Neutrophil (primary cell): Measurements from ENCODE around the gene AVPI1.
"Not testable (repeated sequence)": the region's sequence is repeated elsewhere in the genome, so short reads cannot be mapped to it uniquely, and the experiment has no call there.

Experiments used
- H3K27ac ChIP-seq: fragments of 200-600 bp; sonication (generic); 2 replicates; pipeline ENCODE4 v1.5.1; 2016; ENCODE audit warnings: mild to moderate bottlenecking, moderate library complexity
- H3K27me3 ChIP-seq: fragments of 200-600 bp; sonication (generic); 2 replicates; pipeline ENCODE4 v1.6.0; 2016; ENCODE audit warnings: mild to moderate bottlenecking
- H3K36me3 ChIP-seq: fragments of 200-600 bp; sonication (generic); 2 replicates; pipeline ENCODE4 v1.5.1; 2017
- H3K4me1 ChIP-seq, 2 experiments: fragments of 200-600 bp in 1 of 2; sonication (generic) in 1 of 2; 1 replicate in 1 of 2; 2 replicates in 1 of 2; pipeline versions ENCODE4 v1.5.1 to v1.6.1; 2013 to 2016; ENCODE audit warnings: low read depth in 1 of 2, low read length in 1 of 2, mild to moderate bottlenecking in 1 of 2, moderate library complexity in 1 of 2; ENCODE audit not compliant: control insufficient read depth in 1 of 2, insufficient read depth in 1 of 2
- H3K4me3 ChIP-seq, 2 experiments: fragments of 200-600 bp in 1 of 2; sonication (generic) in 1 of 2; 1 replicate in 1 of 2; 2 replicates in 1 of 2; pipeline ENCODE4 v1.5.1; 2013 to 2016; ENCODE audit warnings: low read depth in 1 of 2, low read length in 1 of 2, mild to moderate bottlenecking in 1 of 2, moderate library complexity in 1 of 2
- H3K9me3 ChIP-seq: fragments of 200-600 bp; sonication (generic); 2 replicates; pipeline ENCODE4 v1.5.1; 2016
- CTCF ChIP-seq: fragments of 200-600 bp; sonication (generic); IDR thresholded peaks from 2 replicates; pipeline ENCODE4 v1.5.1; 2016; ENCODE audit warnings: antibody characterized with exemption

The AVPI1 gene

GRCh38 chr10:97647556-97647955 is 39.5 kb downstream of the AVPI1 start:
- no peaks in the 10 kb centered on the region for H3K36me3 ChIP-seq

GRCh38 chr10:97644936-97645335 is 42.1 kb downstream of the AVPI1 start:
- TF ChIP-seq CTCF, result no peak

More at GRCh38 chr10:97647556-97647955, 39.5 kb downstream of the AVPI1 start:
- Histone ChIP-seq H3K27ac (no peak overlapping the region), H3K4me3 (no peak overlapping the region), H3K27me3 (peaks cover 9% of the 10 kb centered on the region), H3K4me1 (no peaks in the 10 kb centered on the region), H3K9me3 (no peaks in the 10 kb centered on the region)
- no peak for TF ChIP-seq CTCF

GRCh38 chr10:97643441-97643985 is 43.5 kb downstream of the AVPI1 start:
- Histone ChIP-seq H3K4me1 (peaks cover 13% of the 10 kb centered on the region in 2 experiments), H3K4me3 (no peak overlapping the region), H3K9me3 (no peaks in the 10 kb centered on the region), H3K36me3 (no peaks in the 10 kb centered on the region), H3K27me3 (peaks cover 48% of the 10 kb centered on the region), H3K27ac (no peak overlapping the region)
- TF ChIP-seq CTCF, result no peak

More at GRCh38 chr10:97644936-97645335, 42.1 kb downstream of the AVPI1 start:
- no peak overlapping the region for H3K4me3 ChIP-seq
- H3K4me1 ChIP-seq, result peaks cover 12 to 13% of the 10 kb centered on the region in 2 experiments
- H3K9me3 ChIP-seq, result no peaks in the 10 kb centered on the region
- no peak overlapping the region for H3K27ac ChIP-seq
- H3K27me3 ChIP-seq, result peaks cover 34% of the 10 kb centered on the region
- H3K36me3 ChIP-seq, result no peaks in the 10 kb centered on the region

- H3K4me3 ChIP-seq, H3K27ac ChIP-seq, H3K36me3 ChIP-seq, H3K9me3 ChIP-seq: not testable (repeated sequence)
- Histone ChIP-seq H3K27me3 (peaks cover 55% of the 10 kb centered on the region), H3K4me1 (peaks cover 13% of the 10 kb centered on the region in 2 experiments)
These were observed 44.4 kb downstream of the AVPI1 start for GRCh38 chr10:97642471-97643159.

GRCh38 chr10:97640868-97641811 is 45.9 kb downstream of the AVPI1 start:
- Histone ChIP-seq H3K36me3 (no peaks in the 10 kb centered on the region), H3K9me3 (no peaks in the 10 kb centered on the region), H3K4me1 (peaks cover 13% of the 10 kb centered on the region in 2 experiments), H3K4me3 (peak overlapping the region; percentile 68 to 83), H3K27me3 (peaks cover 55% of the 10 kb centered on the region), H3K27ac (peak overlapping the region; percentile 84)
- TF ChIP-seq CTCF, result no peak
